Neuronal stem cell (in vitro differentiated cells): ENCODE measurements around the gene SEL1L3.
A peak's percentile ranks its signal among the peaks of the same experiment; 100 is the strongest.

Source experiments
- DNase-seq: peaks from one replicate; pipeline ENCODE4 v3.0.0-alpha.2; 2013; ENCODE audit warnings: low spot score
- H2AFZ ChIP-seq: one replicate; pipeline ENCODE4 v1.6.1; 2013; ENCODE audit warnings: mild to moderate bottlenecking, low read length, inconsistent platforms
- H2AK5ac ChIP-seq: 2 replicates; pipeline ENCODE4 v1.6.1; 2013; ENCODE audit warnings: low read depth, mild to moderate bottlenecking, inconsistent platforms, low read length, moderate library complexity, mixed read lengths
- H2BK120ac ChIP-seq: 2 replicates; pipeline ENCODE4 v1.6.1; 2013; ENCODE audit warnings: low read depth, mild to moderate bottlenecking, inconsistent platforms, low read length, moderate library complexity, mixed read lengths
- H2BK12ac ChIP-seq: one replicate; pipeline ENCODE4 v1.6.1; 2013; ENCODE audit warnings: low read length, inconsistent platforms
- H2BK15ac ChIP-seq: 2 replicates; pipeline ENCODE4 v1.6.1; 2013; ENCODE audit warnings: mild to moderate bottlenecking, low read length, inconsistent platforms, mixed read lengths
- H2BK5ac ChIP-seq: one replicate; pipeline ENCODE4 v1.6.1; 2013; ENCODE audit warnings: inconsistent platforms, mild to moderate bottlenecking, low read length, moderate library complexity
- H3K14ac ChIP-seq: one replicate; pipeline ENCODE4 v1.6.1; 2013; ENCODE audit warnings: low read length, inconsistent platforms
- H3K18ac ChIP-seq: 2 replicates; pipeline ENCODE4 v1.6.1; 2013; ENCODE audit warnings: low read length, inconsistent platforms
- H3K23ac ChIP-seq: 2 replicates; pipeline ENCODE4 v1.6.1; 2013; ENCODE audit warnings: low read depth, mild to moderate bottlenecking, mixed read lengths, low read length, inconsistent platforms; ENCODE audit not compliant: poor library complexity
- H3K27ac ChIP-seq: replicated peaks from 3 replicates; pipeline ENCODE4 v1.5.1; 2013; ENCODE audit warnings: low read length, inconsistent platforms
- H3K27me3 ChIP-seq, 3 experiments: 2 replicates each; pipeline ENCODE4 v1.6.1; 2013; ENCODE audit warnings: low read length in 3 of 3, mild to moderate bottlenecking in 2 of 3, inconsistent platforms in 1 of 3, low read depth in 1 of 3, mixed read lengths in 1 of 3, moderate library complexity in 1 of 3; ENCODE audit not compliant: control insufficient read depth in 3 of 3, insufficient read depth in 3 of 3
- H3K36me3 ChIP-seq, 2 donors: replicated peaks in 1 of 2; 2 replicates each; pipeline ENCODE4 v1.6.1; 2013; ENCODE audit warnings: low read length in 2 of 2; ENCODE audit not compliant: control insufficient read depth in 2 of 2, insufficient read depth in 2 of 2
- H3K4ac ChIP-seq: 2 replicates; pipeline ENCODE4 v1.6.1; 2013; ENCODE audit warnings: inconsistent platforms, mild to moderate bottlenecking, low read length, moderate library complexity
- H3K4me1 ChIP-seq, 2 donors: 1 replicate in 1 of 2; 2 replicates in 1 of 2; pipeline ENCODE4 v1.6.1; 2013; ENCODE audit warnings: low read length in 2 of 2, low read depth in 1 of 2; ENCODE audit not compliant: control insufficient read depth in 2 of 2, insufficient read depth in 1 of 2
- H3K4me2 ChIP-seq: one replicate; pipeline ENCODE4 v1.6.1; 2013; ENCODE audit warnings: mild to moderate bottlenecking, low read length, inconsistent platforms; ENCODE audit not compliant: insufficient read depth, poor library complexity, severe bottlenecking
- H3K4me3 ChIP-seq, 2 donors: 2 replicates each; pipeline ENCODE4 v1.5.1; 2013; ENCODE audit warnings: low read length in 2 of 2, mild to moderate bottlenecking in 2 of 2, inconsistent platforms in 1 of 2, moderate library complexity in 1 of 2
- H3K79me1 ChIP-seq: one replicate; pipeline ENCODE4 v1.6.1; 2013; ENCODE audit warnings: low read depth, mild to moderate bottlenecking, inconsistent platforms, low read length, moderate library complexity
- H3K9ac ChIP-seq: one replicate; pipeline ENCODE4 v1.6.1; 2013; ENCODE audit warnings: mild to moderate bottlenecking, low read depth, low read length, inconsistent platforms; ENCODE audit not compliant: poor library complexity
- H3K9me3 ChIP-seq, 2 donors: replicated peaks in 1 of 2; 2 replicates each; pipeline versions ENCODE3 to v1.6.1; 2013; ENCODE audit warnings: low read length in 2 of 2, mild to moderate bottlenecking in 2 of 2, inconsistent platforms in 1 of 2, low read depth in 1 of 2, mixed read lengths in 1 of 2, moderate library complexity in 1 of 2; ENCODE audit not compliant: control insufficient read depth in 2 of 2, insufficient read depth in 1 of 2
- H4K8ac ChIP-seq: one replicate; pipeline ENCODE4 v1.6.1; 2013; ENCODE audit warnings: low read depth, mild to moderate bottlenecking, inconsistent platforms, low read length, moderate library complexity
- H4K91ac ChIP-seq: one replicate; pipeline ENCODE4 v1.6.1; 2013; ENCODE audit warnings: low read length, low read depth, mild to moderate bottlenecking, inconsistent platforms; ENCODE audit not compliant: poor library complexity
- WGBS, 2 donors: extraction: QIAGEN DNeasy Blood & Tissue Kit; methylation state at CpG; one replicate each; pipeline ENCODE4 v1.1.7; 2013; ENCODE audit warnings: missing lambda C conversion rate in 2 of 2, mixed read lengths in 1 of 2; ENCODE audit not compliant: insufficient read length in 2 of 2, insufficient replicate concordance in 1 of 2; ENCODE audit errors: extremely low coverage in 2 of 2; 5-methylcytosine and 5-hydroxymethylcytosine counted together

Gene SEL1L3

DNA sequence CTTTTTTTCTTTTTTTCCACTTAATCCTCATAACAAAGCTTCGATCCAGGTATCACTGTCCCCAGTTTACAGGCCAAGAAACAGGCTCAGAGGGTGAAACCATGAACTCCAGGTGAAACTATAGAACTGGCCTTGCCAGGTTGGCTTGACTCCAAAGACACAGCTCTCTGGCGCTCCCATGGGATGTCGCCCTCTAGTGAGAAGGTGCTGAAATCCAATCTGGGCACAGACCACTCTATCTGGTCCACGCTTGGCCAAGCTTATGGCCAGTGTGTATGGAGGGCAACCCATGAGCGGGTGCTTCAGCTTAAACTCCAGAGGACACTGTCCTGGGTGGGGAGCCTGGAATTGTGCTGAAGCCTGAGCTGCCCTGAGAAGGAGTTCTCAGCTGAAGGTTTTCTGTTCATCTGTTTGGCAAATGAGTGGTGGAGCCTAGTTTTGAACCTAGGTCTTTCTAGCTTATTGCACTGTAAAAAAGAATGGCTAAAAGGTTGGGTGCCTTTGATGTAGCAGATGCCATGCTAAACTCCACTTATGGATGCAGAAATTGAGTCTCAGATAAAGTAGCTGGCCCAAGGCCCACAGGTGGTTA, 70.5 kb downstream of the SEL1L3 start:
- Histone ChIP-seq H3K27me3 (no peaks in the 10 kb centered on the region), H3K4me3 (no peak overlapping the region), H3K4me1 (peaks cover 11 to 13% of the 10 kb centered on the region in 2 donors), H3K18ac (peak overlapping the region; percentile 15), H3K27ac (no peak overlapping the region), H2AFZ (no peak overlapping the region), H3K23ac (no peak overlapping the region), H3K9ac (no peak overlapping the region), H3K79me1 (no peaks in the 10 kb centered on the region), H2BK12ac (no peak overlapping the region), H2AK5ac (no peak overlapping the region), H2BK5ac (no peak overlapping the region), H3K4me2 (no peak overlapping the region), H2BK120ac (no peak overlapping the region), H3K14ac (no peak overlapping the region), H2BK15ac (no peak overlapping the region), H3K36me3 (no peaks in the 10 kb centered on the region), H4K91ac (no peak overlapping the region), H3K9me3 (no peaks in the 10 kb centered on the region), H4K8ac (no peak overlapping the region), H3K4ac (no peak overlapping the region)
- WGBS, 2 donors = no CpG with 5 or more reads among the region's 5 CpGs
- no peak for DNase-seq

DNA sequence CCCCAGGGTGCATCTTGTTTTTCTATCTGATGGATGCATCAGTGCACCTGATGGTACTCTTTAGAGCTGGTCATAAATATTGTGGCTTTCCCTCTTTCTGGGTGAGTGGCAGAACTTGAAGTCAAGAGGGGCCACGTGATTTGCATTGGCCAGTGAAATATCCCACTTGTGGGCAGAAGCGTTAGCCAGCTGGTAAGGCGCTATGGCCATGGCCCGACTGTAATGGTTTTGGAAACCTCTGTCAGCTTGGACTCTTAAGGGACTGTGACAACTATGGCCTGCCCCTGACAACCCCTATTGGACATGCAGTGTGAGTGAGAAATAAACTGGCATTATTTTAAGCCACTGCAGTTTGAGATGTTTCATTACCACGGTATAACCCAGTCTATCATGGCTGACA, 72.8 kb downstream of the SEL1L3 start:
- no peaks in the 10 kb centered on the region for H3K79me1 ChIP-seq
- no peak for DNase-seq
- no peak overlapping the region for H2BK12ac ChIP-seq
- no peak overlapping the region for H2AFZ ChIP-seq
- H3K9ac ChIP-seq = no peak overlapping the region
- H3K4me3 ChIP-seq = no peak overlapping the region
- no peak overlapping the region for H4K8ac ChIP-seq
- H2AK5ac ChIP-seq = no peak overlapping the region
- H2BK120ac ChIP-seq = no peak overlapping the region
- H3K18ac ChIP-seq = no peak overlapping the region
- H3K9me3 ChIP-seq = no peaks in the 10 kb centered on the region
- no peak overlapping the region for H3K4me2 ChIP-seq
- no peak overlapping the region for H3K27ac ChIP-seq
- no peaks in the 10 kb centered on the region for H3K27me3 ChIP-seq
- no peak overlapping the region for H2BK15ac ChIP-seq
- no peak overlapping the region for H3K14ac ChIP-seq
- H3K4me1 ChIP-seq = peaks cover 0 to 4% of the 10 kb centered on the region in 2 donors
- H2BK5ac ChIP-seq = no peak overlapping the region
- no peaks in the 10 kb centered on the region for H3K36me3 ChIP-seq
- no peak overlapping the region for H3K4ac ChIP-seq
- no peak overlapping the region for H3K23ac ChIP-seq
- WGBS, 2 donors = no CpG with 5 or more reads among the region's 5 CpGs
- no peak overlapping the region for H4K91ac ChIP-seq

DNA sequence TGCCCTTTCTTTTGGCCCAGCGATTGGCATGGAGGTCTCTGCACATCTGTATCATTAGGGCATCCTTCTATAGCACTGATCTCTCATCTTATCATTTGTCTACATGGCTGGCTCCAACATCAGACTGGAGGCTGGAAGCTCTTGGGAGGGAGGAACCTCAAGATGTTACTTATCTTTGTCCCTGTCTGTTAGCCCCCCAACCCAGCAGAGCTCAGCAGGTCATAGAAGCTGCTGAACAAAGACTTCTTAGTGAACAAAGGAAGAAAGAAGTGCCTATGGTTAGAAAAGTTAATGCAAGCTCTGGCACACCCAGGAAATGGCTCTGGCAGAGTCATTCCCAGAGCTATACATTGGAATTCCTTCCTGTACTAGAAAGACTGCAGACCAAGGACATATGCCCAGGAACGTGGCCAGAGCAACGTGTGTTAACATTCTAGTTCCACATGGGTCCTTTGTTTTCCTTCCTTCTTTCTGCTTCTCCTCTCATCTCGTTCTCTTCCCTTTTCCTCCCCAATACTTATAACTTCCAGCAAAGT, 74.0 kb downstream of the SEL1L3 start:
- Histone ChIP-seq H3K4ac (no peak overlapping the region), H3K4me1 (peaks cover 2 to 4% of the 10 kb centered on the region in 2 donors), H4K91ac (no peak overlapping the region), H2AK5ac (no peak overlapping the region), H3K79me1 (no peaks in the 10 kb centered on the region), H4K8ac (no peak overlapping the region), H2BK12ac (no peak overlapping the region), H2BK5ac (no peak overlapping the region), H2BK15ac (no peak overlapping the region), H3K36me3 (peaks cover 0 to 2% of the 10 kb centered on the region in 2 donors), H3K14ac (no peak overlapping the region), H3K9ac (no peak overlapping the region), H3K9me3 (no peaks in the 10 kb centered on the region), H3K27ac (no peak overlapping the region), H3K4me3 (no peak overlapping the region), H3K23ac (no peak overlapping the region), H3K18ac (no peak overlapping the region), H3K4me2 (no peak overlapping the region), H3K27me3 (no peaks in the 10 kb centered on the region), H2AFZ (no peak overlapping the region), H2BK120ac (no peak overlapping the region)
- DNase-seq = no peak
- WGBS, 2 donors = 100% methylated on average over 1 of the region's 4 CpGs; no CpG with 5 or more reads in 1 of the 2 donors

DNA sequence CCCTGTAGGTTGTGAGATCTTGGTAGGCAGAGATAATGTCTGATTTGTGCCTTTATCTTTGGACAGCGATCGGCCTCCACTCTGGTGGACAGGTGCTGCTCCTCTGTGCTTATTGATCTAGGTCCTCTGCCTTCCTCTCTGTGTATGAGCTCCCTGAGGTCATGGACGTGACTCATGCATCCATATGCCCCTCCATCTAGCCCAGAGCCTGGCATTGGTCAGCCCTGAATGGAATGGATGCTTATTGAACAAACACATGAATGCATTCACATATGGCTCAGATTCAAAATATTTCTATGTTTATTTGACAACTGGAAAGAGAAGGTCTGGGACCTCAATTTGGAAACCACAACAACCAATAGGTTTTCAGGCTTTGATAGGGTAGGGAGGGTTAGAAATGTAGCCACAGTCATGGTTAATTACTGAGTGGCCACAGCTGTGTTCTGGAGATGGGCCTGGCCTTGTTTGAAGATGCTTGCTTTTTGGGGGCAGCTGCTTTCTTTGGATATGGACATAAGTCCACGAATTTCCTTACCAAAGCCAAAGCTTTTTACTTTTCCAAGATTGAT, 76.2 kb downstream of the SEL1L3 start:
- Histone ChIP-seq H3K9ac (no peak overlapping the region), H2BK120ac (no peak overlapping the region), H3K4me1 (peaks cover 3 to 4% of the 10 kb centered on the region in 2 donors), H4K8ac (no peak overlapping the region), H2AK5ac (no peak overlapping the region), H2BK15ac (no peak overlapping the region), H3K4me2 (no peak overlapping the region), H3K79me1 (no peaks in the 10 kb centered on the region), H3K9me3 (no peaks in the 10 kb centered on the region), H3K36me3 (peaks cover 0 to 5% of the 10 kb centered on the region in 2 donors), H4K91ac (no peak overlapping the region), H3K4ac (no peak overlapping the region), H3K27me3 (no peaks in the 10 kb centered on the region), H3K23ac (no peak overlapping the region), H3K27ac (no peak overlapping the region), H3K14ac (no peak overlapping the region), H2BK12ac (no peak overlapping the region), H2BK5ac (no peak overlapping the region), H3K18ac (no peak overlapping the region), H3K4me3 (no peak overlapping the region), H2AFZ (no peak overlapping the region)
- DNase-seq = no peak
- WGBS, 2 donors = no CpG with 5 or more reads among the region's 4 CpGs
